NOMO-1 (cell line): ENCODE results near the gene ATG13.
A peak's percentile ranks its signal among the peaks of the same experiment; 100 is the strongest.

Experiments used
- DNase-seq, 2 experiments: peaks; one replicate each; lab custom pipeline; 2025; ENCODE audit not compliant: unreplicated experiment in 2 of 2; lab: John Stamatoyannopoulos, UW

The ATG13 gene

DNA sequence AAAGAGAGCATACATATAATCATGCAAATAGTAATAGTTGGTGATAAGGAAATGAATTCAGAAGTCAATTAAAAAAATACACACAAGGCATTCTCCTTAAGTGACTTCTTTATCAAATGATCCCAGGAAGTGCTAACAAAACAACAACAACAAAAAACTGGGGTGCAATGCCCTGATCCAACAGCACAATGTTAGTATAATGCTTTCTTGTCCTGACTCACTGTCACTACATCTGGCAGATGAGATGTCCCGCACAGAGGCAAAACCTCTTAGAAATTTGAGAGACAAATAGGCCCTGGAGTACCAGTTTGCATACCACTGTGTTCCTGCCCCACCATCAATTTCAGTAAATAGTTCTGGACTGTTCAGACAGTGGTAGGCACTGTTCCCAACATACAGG is 12.6 kb upstream of the ATG13 start:
- DNase-seq = no peak

DNA sequence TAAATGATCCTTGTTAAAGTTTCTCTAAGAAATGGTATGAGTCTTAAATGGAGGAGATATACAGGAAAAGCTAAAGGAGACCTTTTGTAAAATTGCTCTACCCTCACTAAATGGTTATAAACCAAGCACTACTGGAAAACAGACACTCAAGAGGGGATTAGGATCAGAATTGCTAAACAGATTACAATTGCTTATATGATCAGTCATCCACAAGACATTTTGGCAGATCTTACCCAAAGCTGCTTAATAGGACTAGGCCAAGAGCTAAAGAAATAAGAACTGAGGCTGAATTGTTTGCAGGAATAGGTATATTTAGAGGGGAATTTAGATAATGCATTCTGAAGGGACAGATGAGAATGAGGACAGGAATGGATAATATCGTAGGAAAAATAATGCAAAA is 9.8 kb upstream of the ATG13 start:
- no peak for DNase-seq

DNA sequence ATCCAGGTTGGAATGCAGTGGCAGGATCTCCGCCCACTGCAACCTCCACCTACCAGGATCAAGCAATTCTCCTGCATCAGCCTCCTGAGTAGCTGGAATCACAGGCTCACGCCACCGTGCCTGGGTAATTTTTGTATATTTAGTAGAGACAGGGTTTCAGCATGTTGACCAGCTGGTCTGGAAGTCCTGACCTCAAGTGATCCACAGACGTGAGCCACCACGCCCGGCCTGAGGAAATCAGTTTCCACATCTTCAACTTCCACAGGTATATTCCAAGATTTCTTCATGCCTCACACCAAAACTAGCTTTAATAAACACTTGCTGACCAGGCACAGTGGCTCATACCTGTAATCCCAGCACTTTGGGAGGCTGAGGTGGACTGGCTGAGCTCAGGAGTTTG is 8.0 kb upstream of the ATG13 start:
- DNase-seq = no peak

DNA sequence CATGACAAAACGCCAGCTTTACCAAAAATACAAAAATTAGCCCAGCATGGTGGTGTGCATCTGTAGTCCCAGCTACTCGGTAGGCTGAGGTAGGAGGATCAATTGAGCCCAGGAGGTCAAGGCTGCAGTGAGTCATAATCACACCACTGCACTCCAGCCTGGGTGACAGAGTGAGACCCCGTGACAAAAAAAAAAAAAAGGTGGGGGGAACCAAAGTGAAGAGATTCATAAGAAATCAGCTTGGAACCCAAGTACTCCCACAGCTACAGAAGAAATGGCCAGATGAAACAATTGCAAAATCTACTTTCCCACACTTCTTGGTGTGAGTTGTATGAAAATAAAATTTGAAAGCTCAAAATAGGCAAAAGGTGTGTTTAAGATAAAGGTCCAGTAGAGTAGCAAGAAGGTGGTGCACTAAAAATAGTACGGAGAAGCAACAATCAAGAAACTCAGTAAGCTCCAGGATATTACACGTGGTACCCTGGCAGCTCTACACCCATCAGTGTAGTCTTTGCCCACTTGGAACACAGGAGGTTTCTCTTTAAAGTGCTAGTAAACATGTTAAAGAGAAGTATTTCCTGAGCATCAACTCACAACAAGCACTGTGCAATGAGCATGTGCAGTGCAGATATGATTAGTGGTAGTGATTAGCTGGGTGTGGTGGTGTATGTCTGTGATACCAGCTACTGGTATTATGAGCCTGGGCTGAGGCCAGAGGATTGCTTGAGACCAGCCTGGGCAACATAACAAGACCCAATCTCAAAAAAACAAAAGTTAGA is 5.6 kb upstream of the ATG13 start:
- no peak for DNase-seq

DNA sequence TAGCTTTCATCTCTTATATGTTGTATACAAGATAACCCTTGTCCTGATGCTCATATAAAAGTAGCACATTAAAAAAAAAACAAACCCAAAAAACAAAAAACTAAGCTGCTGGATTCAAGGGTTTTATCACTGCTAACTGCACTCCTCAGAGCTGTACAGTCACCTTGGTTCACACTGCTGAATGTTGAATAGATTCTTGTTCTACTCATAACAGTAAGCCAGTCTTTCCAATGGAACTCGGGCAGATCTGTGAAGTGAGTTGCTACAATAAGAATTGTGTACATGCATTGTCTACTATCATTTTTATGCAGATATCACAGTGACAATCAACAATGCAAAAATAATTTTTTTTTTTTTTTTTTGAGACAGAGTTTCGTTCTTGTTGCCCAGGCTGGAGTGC is 5.0 kb upstream of the ATG13 start:
- no peak for DNase-seq

DNA sequence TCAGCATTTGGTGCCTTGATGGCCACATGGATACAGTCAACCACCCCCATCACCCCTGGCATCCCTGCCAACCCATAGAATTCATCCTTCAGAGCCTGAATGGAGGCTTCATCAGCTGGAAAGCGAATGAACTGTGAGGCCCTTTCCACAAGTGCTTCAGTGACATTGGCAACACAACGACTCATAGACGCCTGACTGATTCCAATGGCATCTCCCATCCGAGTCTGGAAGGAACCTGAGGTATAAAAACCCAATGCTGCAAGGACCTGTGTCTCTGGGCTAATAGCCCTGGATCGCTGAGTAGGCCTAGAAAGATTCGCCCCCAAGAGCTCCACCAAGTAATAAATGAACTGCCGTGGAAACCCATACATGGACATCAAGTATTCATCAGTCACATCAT is 1.6 kb upstream of the ATG13 start:
- no peak for DNase-seq

DNA sequence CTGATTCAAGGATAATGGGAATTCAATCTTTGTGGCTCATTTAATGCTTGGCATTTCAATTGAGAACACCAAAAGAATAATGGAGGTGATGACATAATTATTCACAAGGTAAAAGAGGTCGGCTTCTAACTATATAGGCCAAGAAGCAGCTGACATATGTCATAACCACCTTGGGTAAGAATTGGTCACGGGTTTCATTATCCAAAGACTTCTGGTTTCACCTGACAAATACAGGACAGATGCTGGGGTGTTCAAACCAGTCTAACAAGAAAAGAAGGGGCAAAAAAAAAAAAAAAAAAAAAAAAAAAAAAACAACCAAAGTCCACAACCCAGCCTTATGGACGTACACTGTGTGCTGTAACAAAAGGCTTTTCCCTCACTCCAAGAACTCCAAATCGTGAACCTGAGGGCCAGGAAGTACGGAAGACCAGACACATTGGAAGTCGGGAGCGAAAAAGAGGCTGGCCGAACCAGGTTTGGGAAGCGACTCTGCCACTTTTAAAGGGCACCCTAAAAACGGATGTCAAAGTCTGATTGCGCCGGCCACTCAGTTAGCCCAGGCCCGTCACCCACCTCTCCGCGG is 711 bp upstream of the ATG13 start:
- peak in 1 of 2 experiments; percentile 18 for DNase-seq

DNA sequence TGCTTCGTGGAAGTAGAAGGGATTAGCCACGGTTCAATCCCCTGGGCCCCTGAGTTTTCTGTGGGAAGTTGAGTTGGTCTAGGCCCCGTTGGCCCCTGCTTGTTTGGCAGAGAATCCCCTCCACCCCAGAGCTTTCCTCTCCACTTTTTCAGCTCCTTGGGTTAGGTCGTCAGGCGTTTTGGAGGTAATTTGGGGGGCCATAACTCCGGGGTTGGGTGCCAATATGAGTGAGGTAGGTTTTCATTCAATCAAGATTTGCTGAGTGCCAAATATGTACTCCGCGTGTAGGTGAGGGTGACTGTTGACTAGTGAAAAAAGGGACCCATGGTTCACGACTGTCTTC is 590 bp downstream of the ATG13 start:
- DNase-seq = no peak

DNA sequence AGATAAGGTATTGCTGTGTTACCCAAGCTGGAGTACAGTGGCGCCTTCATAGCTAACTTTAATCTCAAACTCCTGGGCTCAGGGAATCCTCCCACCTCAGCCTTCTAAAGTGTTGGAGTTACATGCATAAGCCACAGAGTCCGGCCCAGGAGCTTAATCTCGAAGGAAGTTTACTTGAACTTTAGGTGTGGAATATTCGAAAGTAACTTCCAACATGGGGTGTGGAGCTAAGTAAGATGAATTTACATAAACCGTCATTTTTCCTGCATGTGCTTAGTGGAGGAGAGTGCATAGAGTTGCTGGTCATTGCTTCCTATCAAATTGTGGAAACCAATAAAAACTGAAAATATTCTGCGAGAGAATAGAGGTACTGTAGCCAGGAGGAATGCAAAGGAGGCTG is 1.5 kb downstream of the ATG13 start:
- DNase-seq = no peak

DNA sequence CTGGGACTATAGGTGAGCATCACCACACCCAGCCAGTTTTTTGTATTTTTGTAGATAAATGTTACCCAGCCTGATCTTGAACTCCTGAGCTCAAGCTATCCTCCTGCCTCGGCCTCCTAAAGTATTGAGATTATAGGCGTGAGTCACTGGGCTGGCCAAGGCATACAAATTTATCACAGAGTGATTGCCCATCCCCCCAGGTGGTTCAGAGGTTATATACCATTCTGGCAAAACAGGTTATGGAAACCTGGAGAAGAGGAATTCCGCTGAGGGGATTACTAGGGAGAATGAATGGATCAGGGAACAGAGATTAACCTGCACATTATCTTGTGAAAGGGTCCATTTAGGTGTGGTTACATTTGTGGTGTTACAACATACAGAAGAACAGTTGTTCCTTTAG is 8.1 kb downstream of the ATG13 start:
- DNase-seq = no peak

DNA sequence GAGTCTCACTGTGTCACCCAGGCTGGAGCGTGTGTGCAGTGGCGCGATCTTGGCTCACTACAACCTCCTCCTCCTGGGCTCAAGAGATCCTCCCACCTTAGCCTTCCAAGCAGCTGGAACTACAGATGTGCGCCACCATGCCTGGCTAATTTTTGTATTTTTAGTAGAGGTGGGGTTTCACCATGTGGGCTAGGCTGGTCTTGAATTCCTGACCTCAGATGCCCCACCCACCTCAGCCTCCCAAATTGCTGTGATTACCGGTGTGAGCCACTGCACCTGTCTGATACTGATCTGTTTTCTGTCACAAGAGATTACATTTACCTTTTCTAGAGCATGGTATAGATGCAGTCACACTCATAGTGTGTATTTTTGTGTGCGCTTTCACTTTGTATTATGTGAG is 11.6 kb downstream of the ATG13 start:
- DNase-seq = no peak

DNA sequence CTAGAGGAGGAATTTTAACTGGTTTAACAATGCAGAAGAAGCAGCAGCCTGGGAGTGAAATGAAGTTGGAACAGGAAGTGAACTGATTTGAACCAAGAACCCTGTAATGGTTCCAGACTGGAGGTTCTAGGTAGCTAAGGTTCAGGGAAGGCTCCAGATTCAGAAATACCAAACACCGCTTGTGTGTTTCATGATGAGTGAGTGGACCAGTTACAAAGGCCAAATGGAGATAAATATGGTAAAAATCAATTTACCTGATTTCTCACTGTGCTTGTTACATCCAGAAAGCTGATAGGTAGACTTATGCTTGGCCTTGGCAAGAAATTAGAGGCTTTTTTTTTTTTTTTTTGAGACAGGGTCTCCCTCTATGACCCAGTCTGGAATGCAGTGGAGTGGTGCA is 12.9 kb downstream of the ATG13 start:
- no peak for DNase-seq

DNA sequence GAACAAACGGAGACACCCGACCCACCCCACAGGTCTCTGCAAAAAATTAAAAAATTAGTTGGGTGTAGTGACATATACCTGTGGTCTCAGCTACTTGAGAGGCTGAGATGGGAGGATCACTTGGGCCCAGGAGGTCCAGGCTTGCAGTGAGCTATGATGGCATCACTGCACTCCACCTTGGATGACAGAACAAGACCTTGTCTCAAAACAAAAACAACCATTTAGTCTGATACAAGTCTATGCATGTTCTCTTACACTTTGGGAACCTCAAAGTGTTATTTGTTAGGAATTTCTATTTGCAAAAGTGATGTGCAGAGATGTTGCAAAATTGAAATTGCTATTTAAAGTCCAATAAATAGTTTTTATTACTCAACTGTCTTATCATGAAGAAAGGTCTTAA is 14.3 kb downstream of the ATG13 start:
- no peak for DNase-seq

DNA sequence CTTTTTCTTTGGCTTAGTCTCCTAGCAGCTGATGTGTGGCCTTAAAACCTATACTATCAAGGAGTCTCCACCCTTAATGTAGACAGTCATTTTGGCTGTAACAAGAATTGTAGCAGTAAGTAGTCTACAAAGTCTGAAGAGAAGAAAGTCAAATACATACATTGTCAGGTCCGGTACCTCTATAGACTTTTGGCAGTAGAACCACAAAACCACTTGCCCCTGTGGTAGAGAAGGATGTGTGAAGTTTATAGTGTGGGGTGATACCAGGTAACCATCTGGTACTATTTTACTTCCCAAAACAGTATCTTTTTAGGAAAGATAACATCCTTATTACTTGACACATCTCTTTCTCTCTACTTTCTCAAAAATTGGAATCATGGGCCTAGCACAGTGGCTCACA is 15.1 kb downstream of the ATG13 start:
- DNase-seq = no peak

DNA sequence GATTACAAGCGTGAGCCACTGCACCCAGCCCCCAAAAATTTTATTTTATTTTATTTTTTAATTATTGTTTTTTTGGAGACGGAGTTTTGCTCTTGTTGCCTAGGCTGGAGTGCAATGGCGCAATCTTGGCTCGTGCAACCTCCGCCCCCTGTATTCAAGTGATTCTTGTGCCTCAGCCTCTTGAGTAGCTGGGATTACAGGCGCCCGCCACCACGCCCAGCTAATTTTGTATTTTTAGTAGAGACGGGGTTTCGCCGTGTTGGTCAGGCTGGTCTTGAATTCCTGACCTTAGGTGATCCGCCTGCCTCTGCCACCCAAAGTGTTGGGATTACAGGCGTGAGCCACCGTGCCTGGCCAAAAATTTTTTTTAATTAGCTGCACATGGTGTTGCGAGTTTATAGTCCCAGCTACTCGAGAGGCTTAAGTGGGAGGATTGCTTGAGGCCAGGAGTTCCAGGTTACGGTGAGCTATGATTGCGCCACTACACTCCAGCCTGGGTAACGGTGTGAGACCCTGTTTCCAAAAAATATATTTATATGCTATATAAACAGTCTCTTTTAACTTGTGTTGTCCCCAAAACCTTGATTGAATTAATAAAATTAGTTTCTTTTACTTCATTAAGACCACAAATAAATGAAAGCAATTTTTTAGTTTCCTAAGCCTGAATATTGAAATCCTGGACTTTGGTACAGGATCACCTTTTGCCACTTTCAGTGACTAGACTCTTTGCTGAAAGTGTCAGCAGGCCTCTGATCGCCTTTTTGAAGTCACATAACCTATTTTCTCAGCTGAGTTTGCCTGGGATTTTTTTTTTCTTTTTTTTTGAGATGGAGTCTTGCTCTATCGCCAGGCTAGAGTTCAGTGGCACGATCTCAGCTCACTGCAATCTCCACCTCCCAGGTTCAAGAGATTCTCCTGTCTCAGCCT is 16.2 kb downstream of the ATG13 start:
- DNase-seq = no peak

DNA sequence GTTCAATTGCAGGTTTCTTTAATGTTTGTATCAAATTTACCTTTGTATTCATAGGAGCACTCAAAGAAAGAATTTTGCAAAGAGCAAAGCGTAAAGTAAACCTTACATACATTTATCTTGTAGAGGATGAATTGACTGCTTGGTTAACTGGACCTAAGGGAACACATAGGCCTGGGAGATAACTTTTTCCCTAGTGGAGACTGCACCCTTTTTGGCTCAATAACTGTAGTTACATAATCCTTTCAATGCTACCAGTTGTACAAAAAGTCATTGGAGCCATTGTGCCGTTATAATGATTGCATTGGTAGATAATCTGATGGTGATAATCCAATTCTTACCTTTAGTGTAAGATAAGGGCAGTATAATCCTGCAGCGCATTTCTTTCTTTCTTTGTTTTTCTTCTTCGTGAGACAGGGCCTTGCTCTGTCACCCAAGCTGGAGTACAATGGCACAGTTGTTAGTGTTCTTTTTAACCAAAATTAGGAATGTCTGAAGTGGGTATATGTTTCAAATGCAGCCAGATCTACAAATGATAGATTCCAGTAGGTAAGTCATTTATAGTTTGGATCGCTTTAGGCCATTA is 18.3 kb downstream of the ATG13 start:
- DNase-seq = no peak

DNA sequence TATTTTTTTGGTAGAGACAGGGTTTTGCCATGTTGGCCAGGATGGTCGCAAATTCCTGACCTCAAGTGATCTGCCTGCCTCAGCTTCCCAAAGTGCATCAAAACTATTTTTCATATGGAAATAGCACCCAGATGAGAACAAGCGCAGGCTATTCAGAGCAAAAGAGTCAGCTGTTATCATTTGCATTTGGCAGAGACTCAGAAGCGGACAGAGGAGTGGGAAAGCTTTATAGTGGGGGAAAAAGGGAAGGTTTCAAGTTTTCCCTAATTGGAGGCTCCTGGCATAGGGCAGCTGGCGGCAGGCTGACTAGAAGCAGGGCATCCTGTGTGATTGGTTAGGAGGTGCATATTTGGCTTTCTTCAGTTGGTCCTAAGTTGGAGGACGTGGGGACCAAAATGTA is 20.2 kb downstream of the ATG13 start:
- DNase-seq = no peak

DNA sequence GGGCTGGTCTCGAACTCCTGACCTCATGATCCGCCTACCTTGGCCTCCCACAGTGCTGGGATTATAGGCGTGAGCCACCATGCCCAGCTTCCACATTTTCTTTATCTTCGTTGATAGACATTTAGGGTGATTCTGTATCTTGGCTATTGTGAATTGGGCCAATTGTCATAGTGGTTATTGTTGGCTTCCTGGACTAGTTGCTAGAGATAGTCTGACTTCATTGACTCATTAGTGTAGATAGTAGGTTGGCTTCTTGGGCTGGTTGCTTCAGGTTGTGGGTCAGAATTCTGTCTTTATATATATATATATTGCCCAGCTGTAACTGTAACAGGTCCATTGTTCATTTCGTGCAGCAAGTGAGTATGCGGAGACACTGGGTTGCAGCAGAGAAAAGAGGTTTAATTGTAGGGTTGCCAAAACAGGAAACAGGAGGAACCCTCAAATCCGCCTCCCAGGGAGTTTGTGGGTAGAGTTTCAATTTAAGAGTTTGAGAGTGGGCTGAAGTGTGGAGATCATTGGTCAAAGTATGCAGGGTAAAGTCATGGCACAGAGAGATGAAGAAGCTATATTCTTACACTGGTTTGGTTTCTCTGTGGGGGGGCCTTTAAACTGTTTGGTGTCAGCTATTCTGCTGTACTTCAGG is 22.0 kb downstream of the ATG13 start:
- DNase-seq = no peak

DNA sequence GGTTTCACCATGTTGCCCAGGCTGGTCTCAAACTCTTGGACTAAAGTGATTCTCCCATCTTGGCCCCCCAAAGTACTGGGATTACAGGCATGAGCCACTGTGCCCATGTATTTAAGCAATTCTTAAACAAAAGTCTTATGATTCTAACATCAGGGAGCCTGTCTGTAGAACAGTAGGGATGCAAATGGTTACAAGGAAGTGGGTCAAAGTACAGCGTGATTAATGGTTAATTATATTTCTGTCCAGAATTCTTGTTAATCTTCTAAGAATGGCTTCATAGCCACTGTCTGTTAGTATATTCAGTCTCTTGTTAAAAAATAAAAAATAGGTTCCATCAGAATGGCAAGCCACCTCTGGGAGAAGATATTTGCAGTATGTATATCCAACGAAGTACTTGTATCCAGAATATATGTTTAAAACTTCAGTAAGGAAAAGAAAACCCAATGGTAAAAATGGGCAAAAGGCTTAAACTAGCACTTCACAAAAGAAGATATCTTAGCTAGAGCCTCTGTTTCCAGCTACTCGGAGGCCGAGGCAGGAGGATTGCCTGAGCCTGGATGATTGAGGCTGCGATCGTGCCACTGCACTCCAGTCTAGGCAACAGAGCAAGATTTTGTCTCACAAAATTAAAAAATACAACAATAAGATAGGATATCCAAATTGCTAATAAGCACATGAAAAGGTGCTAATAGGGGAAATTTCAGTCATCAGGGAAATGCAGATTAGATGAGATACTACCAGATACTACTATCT is 22.9 kb downstream of the ATG13 start:
- no peak for DNase-seq

DNA sequence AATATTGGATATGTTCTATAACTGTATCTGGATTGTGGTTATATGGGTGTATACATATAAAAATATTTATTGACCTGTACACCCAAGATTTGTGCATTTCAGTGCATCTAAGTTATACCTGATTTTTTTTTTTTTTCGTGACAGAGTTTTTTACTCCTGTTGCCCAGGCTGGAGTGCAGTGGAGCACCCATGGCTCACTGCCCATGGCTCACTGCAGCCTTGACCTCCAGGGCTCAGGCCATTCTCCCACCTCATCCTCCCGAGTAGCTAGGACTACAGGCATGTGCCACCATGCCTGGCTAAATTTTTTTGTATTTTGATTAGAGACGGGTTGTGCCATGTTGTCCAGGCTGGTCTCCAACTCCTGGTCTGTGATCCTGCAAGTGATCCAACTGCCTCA is 24.3 kb downstream of the ATG13 start:
- DNase-seq = no peak
